Smooth muscle cell (in vitro differentiated cells): ENCODE data around the gene TIMM9. TPM values are rescaled to one million over a fixed set of nuclear protein-coding genes. Genes with fewer than 3 reads are reported as not detected.

Experiments
- DNase-seq: peaks from one replicate; lab custom pipeline; 2025; ENCODE audit not compliant: unreplicated experiment; lab: John Stamatoyannopoulos, UW
- H2AFZ ChIP-seq: fragments of 200-600 bp; sonication (generic); 2 replicates; pipeline ENCODE4 v1.6.0; 2016; ENCODE audit warnings: antibody characterized with exemption, low read depth, mild to moderate bottlenecking
- H3F3A ChIP-seq: fragments of 200-600 bp; sonication (generic); 2 replicates; pipeline ENCODE4 v1.6.0; 2017; ENCODE audit warnings: antibody characterized with exemption, low read depth
- H3K27ac ChIP-seq: fragments of 200-600 bp; sonication (generic); 2 replicates; pipeline ENCODE4 v1.5.1; 2016; ENCODE audit warnings: low read depth, mild to moderate bottlenecking
- H3K27me3 ChIP-seq: fragments of 200-600 bp; sonication (generic); 2 replicates; pipeline ENCODE4 v1.6.1; 2016; ENCODE audit warnings: low read depth, mild to moderate bottlenecking
- H3K36me3 ChIP-seq: fragments of 200-600 bp; sonication (generic); 2 replicates; pipeline ENCODE4 v1.5.1; 2016; ENCODE audit warnings: low read depth
- H3K4me1 ChIP-seq: fragments of 200-600 bp; sonication (generic); 2 replicates; pipeline ENCODE4 v1.5.1; 2016; ENCODE audit warnings: low read depth
- H3K4me2 ChIP-seq: fragments of 200-600 bp; sonication (generic); 2 replicates; pipeline ENCODE4 v1.6.0; 2016; ENCODE audit warnings: mild to moderate bottlenecking
- H3K4me3 ChIP-seq: fragments of 200-600 bp; sonication (generic); 2 replicates; pipeline ENCODE4 v1.5.1; 2016; ENCODE audit warnings: mild to moderate bottlenecking
- H3K79me2 ChIP-seq: fragments of 200-600 bp; sonication (generic); 2 replicates; pipeline ENCODE4 v1.6.0; 2016; ENCODE audit warnings: low read depth, mild to moderate bottlenecking
- H3K9ac ChIP-seq: fragments of 200-600 bp; sonication (generic); 2 replicates; pipeline ENCODE4 v1.6.0; 2016; ENCODE audit warnings: low read depth
- H3K9me3 ChIP-seq: fragments of 200-600 bp; sonication (generic); replicated peaks from 2 replicates; pipeline ENCODE4 v1.5.1; 2016; ENCODE audit warnings: low read depth
- H4K20me1 ChIP-seq: fragments of 200-600 bp; sonication (generic); 2 replicates; pipeline ENCODE4 v1.6.0; 2016; ENCODE audit warnings: low read depth
- CTCF ChIP-seq: fragments of 200-600 bp; sonication (generic); IDR thresholded peaks from 2 replicates; pipeline ENCODE4 v1.5.1; 2017; ENCODE audit warnings: borderline replicate concordance, mild to moderate bottlenecking, antibody characterized with exemption; ENCODE audit not compliant: insufficient read depth, poor library complexity, severe bottlenecking
- WGBS: methylation state at CpG from one replicate; pipeline ENCODE4 v1.1.7; 2016; ENCODE audit warnings: low lambda C conversion rate; 5-methylcytosine and 5-hydroxymethylcytosine counted together
- polyA plus RNA-seq: library from polyadenylated mRNA; unstranded; fragments of >200 nt; fragmentation: Nextera tagmentation; extraction: Ambion mirVana; gene quantifications from 2 replicates; pipeline ENCODE4 v1.2.1, GENCODE V29; 2016
- total RNA-seq: library from RNA; depleted of rRNA; stranded (reverse); fragments of >200 nt; gene quantifications from 2 replicates; pipeline ENCODE4 v1.2.3, GENCODE V29; 2014

The TIMM9 gene
- total and polyA plus RNA-seq, 2 experiments from 2014 or later = 40.2 to 51.8 TPM

GRCh38 chr14:58467575-58467974 lies 40.2 kb upstream of the TIMM9 start:
- Histone ChIP-seq H3K36me3 (no peaks in the 10 kb centered on the region), H3K4me2 (no peak overlapping the region), H3K4me3 (no peak overlapping the region), H3K9me3 (no peaks in the 10 kb centered on the region), H3K27ac (no peak overlapping the region), H3K4me1 (no peaks in the 10 kb centered on the region), H3K27me3 (no peaks in the 10 kb centered on the region), H4K20me1 (no peaks in the 10 kb centered on the region), H3F3A (no peaks in the 10 kb centered on the region), H3K79me2 (no peaks in the 10 kb centered on the region), H3K9ac (no peak overlapping the region), H2AFZ (no peak overlapping the region)
- DNase-seq = no peak
- WGBS = 98% methylated on average over 2 of the region's 2 CpGs
- no peak for TF ChIP-seq CTCF

GRCh38 chr14:58466459-58466858 lies 39.1 kb upstream of the TIMM9 start:
- Histone ChIP-seq H2AFZ (no peak overlapping the region), H3K4me3 (no peak overlapping the region), H3F3A (no peaks in the 10 kb centered on the region), H3K4me2 (no peak overlapping the region), H3K79me2 (no peaks in the 10 kb centered on the region), H3K9me3 (no peaks in the 10 kb centered on the region), H3K27ac (no peak overlapping the region), H3K36me3 (no peaks in the 10 kb centered on the region), H4K20me1 (no peaks in the 10 kb centered on the region), H3K4me1 (no peaks in the 10 kb centered on the region), H3K27me3 (no peaks in the 10 kb centered on the region), H3K9ac (no peak overlapping the region)
- 100% methylated on average over 1 of the region's 1 CpG for WGBS
- no peak for TF ChIP-seq CTCF
- DNase-seq = no peak

GRCh38 chr14:58465421-58465820 lies 38.1 kb upstream of the TIMM9 start:
- WGBS = 45% methylated on average over 2 of the region's 2 CpGs
- H3K9me3 ChIP-seq = no peaks in the 10 kb centered on the region

More at GRCh38 chr14:58465421-58465820, 38.1 kb upstream of the TIMM9 start:
- no peaks in the 10 kb centered on the region for H3F3A ChIP-seq
- peak overlapping the region; percentile 12 for H3K4me2 ChIP-seq
- H3K27ac ChIP-seq = peak overlapping the region; percentile 40
- H3K4me1 ChIP-seq = no peaks in the 10 kb centered on the region
- no peaks in the 10 kb centered on the region for H4K20me1 ChIP-seq
- no peaks in the 10 kb centered on the region for H3K27me3 ChIP-seq
- H3K4me3 ChIP-seq = no peak overlapping the region
- peaks cover 3% of the 10 kb centered on the region for H3K36me3 ChIP-seq
- H3K79me2 ChIP-seq = no peaks in the 10 kb centered on the region
- no peak overlapping the region for H2AFZ ChIP-seq
- no peak overlapping the region for H3K9ac ChIP-seq
- no peak for DNase-seq
- TF ChIP-seq CTCF = no peak
